ENCODE measurements around the gene CDKAL1. TPM values are rescaled to one million over a fixed set of nuclear protein-coding genes. Genes with fewer than 3 reads are reported as not detected.

CDKAL1 gene
- total RNA-seq, 4 donors from 2014 or later, result 11.8 to 21.4 (median 13.8) TPM

- ATAC-seq (ENCODE audit: low FRiP score), result no peak
- no peak for TF ChIP-seq CTCF (IDR thresholded peaks at IDR 0.05)
These were observed 617.3 kb downstream of the CDKAL1 start for GRCh38 chr6:21151530-21151929.

GRCh38 chr6:21157186-21157929, 623.1 kb downstream of the CDKAL1 start:
- ATAC-seq (ENCODE audit: low FRiP score) (no peak), DNase-seq (ENCODE audit: low spot score) (no peak)
- no peak for TF ChIP-seq CTCF (IDR thresholded peaks at IDR 0.05)

More at GRCh38 chr6:21151530-21151929, 617.3 kb downstream of the CDKAL1 start:
- no peak for DNase-seq (ENCODE audit: low spot score)

GRCh38 chr6:21158149-21158548, 623.9 kb downstream of the CDKAL1 start:
- no peak for TF ChIP-seq CTCF (IDR thresholded peaks at IDR 0.05)

GRCh38 chr6:21158873-21159272, 624.6 kb downstream of the CDKAL1 start:
- TF ChIP-seq CTCF (IDR thresholded peaks at IDR 0.05), result no peak
- no peak for ATAC-seq (ENCODE audit: low FRiP score)
- DNase-seq (ENCODE audit: low spot score), result no peak

More at GRCh38 chr6:21158149-21158548, 623.9 kb downstream of the CDKAL1 start:
- DNase-seq (ENCODE audit: low spot score) (no peak), ATAC-seq (ENCODE audit: low FRiP score) (no peak)

GRCh38 chr6:21159465-21159864, 625.2 kb downstream of the CDKAL1 start:
- TF ChIP-seq CTCF (IDR thresholded peaks at IDR 0.05), result no peak
- ATAC-seq (ENCODE audit: low FRiP score) (no peak), DNase-seq (ENCODE audit: low spot score) (no peak)

GRCh38 chr6:21161707-21162106, 627.5 kb downstream of the CDKAL1 start:
- no peak for ATAC-seq (ENCODE audit: low FRiP score)
- no peak for TF ChIP-seq CTCF (IDR thresholded peaks at IDR 0.05)

More at GRCh38 chr6:21161707-21162106, 627.5 kb downstream of the CDKAL1 start:
- no peak for DNase-seq (ENCODE audit: low spot score)

All from omental fat pad (tissue), 4 donors.